BLaER1 (cell line): ENCODE data around the gene ZNF454.

ENCODE experiments used
- H3K27ac ChIP-seq: shearing (Covaris generic); formaldehyde crosslinking; 2 replicates; pipeline ENCODE4 v1.8.1; 2022
- H3K27me3 ChIP-seq: shearing (Covaris generic); formaldehyde crosslinking; 2 replicates; pipeline ENCODE4 v1.8.1; 2022
- H3K36me3 ChIP-seq: shearing (Covaris generic); formaldehyde crosslinking; 2 replicates; pipeline ENCODE4 v1.8.1; 2022
- H3K4me1 ChIP-seq: shearing (Covaris generic); formaldehyde crosslinking; 2 replicates; pipeline ENCODE4 v1.8.1; 2022
- H3K4me2 ChIP-seq: shearing (Covaris generic); formaldehyde crosslinking; 2 replicates; pipeline ENCODE4 v1.8.1; 2022
- H3K4me3 ChIP-seq: shearing (Covaris generic); formaldehyde crosslinking; 2 replicates; pipeline ENCODE4 v1.8.1; 2022
- H3K9ac ChIP-seq: shearing (Covaris generic); formaldehyde crosslinking; 2 replicates; pipeline ENCODE4 v1.8.1; 2022
- H3K9me3 ChIP-seq: shearing (Covaris generic); formaldehyde crosslinking; 2 replicates; pipeline ENCODE4 v1.8.1; 2022
- H4K20me1 ChIP-seq: shearing (Covaris generic); formaldehyde crosslinking; 2 replicates; pipeline ENCODE4 v1.8.1; 2022
- Cebpa-rat ChIP-seq: shearing (Covaris generic); IDR thresholded peaks from 2 replicates; pipeline ENCODE4 v1.8.1; 2022

The ZNF454 gene

GRCh38 chr5:178940569-178941360 is at the start of gene ZNF454:
ZNF454 (plus strand) TSS chr5:178941198; CDS start chr5:178942792, 1,594 bp downstream.
- Histone ChIP-seq H3K9me3 (peaks cover 100% of the 10 kb centered on the region), H3K4me2 (no peak within 1 kb of the TSS), H3K27me3 (no peaks in the 10 kb centered on the region), H3K27ac (no peak within 1 kb of the TSS), H3K4me1 (no peaks in the 10 kb centered on the region), H3K9ac (no peak within 1 kb of the TSS), H3K4me3 (peak within 1 kb of the TSS; percentile 18; the same call in 1 of the 2 replicates), H4K20me1 (no peaks in the 10 kb centered on the region), H3K36me3 (peaks cover 14% of the 10 kb centered on the region; the same call in 1 of the 2 replicates)
- no peak for TF ChIP-seq Cebpa-rat

GRCh38 chr5:178895615-178896571 is 45.1 kb upstream of the ZNF454 start, which contains the start of gene ZFP2:
ZFP2 (plus strand) TSS chr5:178895913; CDS start chr5:178931314, 35,401 bp downstream.
- Histone ChIP-seq H3K36me3 (peaks cover 34% of the 10 kb centered on the region), H3K9ac (peak within 1 kb of the TSS; percentile 15; the same call in 1 of the 2 replicates), H3K27ac (no peak within 1 kb of the TSS; the same call in 1 of the 2 replicates), H3K9me3 (peaks cover 92% of the 10 kb centered on the region), H3K4me1 (peaks cover 2% of the 10 kb centered on the region), H3K4me3 (peak within 1 kb of the TSS; percentile 66), H3K4me2 (peak within 1 kb of the TSS; percentile 39), H4K20me1 (no peaks in the 10 kb centered on the region), H3K27me3 (peaks cover 23% of the 10 kb centered on the region)
- no peak for TF ChIP-seq Cebpa-rat

- H3K4me2 ChIP-seq: no peak overlapping the region
- H3K36me3 ChIP-seq: peaks cover 32% of the 10 kb centered on the region
- no peak overlapping the region for H3K27ac ChIP-seq
- peaks cover 9% of the 10 kb centered on the region for H3K4me1 ChIP-seq
- peaks cover 23% of the 10 kb centered on the region for H3K27me3 ChIP-seq
- H3K9ac ChIP-seq: no peak overlapping the region
- no peak overlapping the region for H3K4me3 ChIP-seq
- H3K9me3 ChIP-seq: peaks cover 91% of the 10 kb centered on the region
- no peaks in the 10 kb centered on the region for H4K20me1 ChIP-seq
- TF ChIP-seq Cebpa-rat: no peak
Measured at GRCh38 chr5:178899289-178899688, 41.7 kb upstream of the ZNF454 start.

GRCh38 chr5:178902849-178903248 is 38.1 kb upstream of the ZNF454 start:
- H4K20me1 ChIP-seq: no peaks in the 10 kb centered on the region
- peaks cover 9% of the 10 kb centered on the region for H3K4me1 ChIP-seq
- TF ChIP-seq Cebpa-rat: no peak
- H3K9ac ChIP-seq: no peak overlapping the region
- no peak overlapping the region for H3K4me3 ChIP-seq
- H3K27ac ChIP-seq: no peak overlapping the region
- no peaks in the 10 kb centered on the region for H3K27me3 ChIP-seq
- H3K36me3 ChIP-seq: peaks cover 36% of the 10 kb centered on the region
- H3K4me2 ChIP-seq: no peak overlapping the region
- H3K9me3 ChIP-seq: peaks cover 91% of the 10 kb centered on the region

GRCh38 chr5:178931846-178932760 is 8.9 kb upstream of the ZNF454 start:
- Histone ChIP-seq H3K4me3 (0 out of 2 replicates have a peak overlapping the region, but pooled peaks have one; percentile 16), H4K20me1 (no peaks in the 10 kb centered on the region), H3K9ac (no peak overlapping the region), H3K4me2 (no peak overlapping the region), H3K27me3 (no peaks in the 10 kb centered on the region), H3K36me3 (peaks cover 70% of the 10 kb centered on the region), H3K4me1 (no peaks in the 10 kb centered on the region), H3K27ac (no peak overlapping the region), H3K9me3 (peaks cover 100% of the 10 kb centered on the region)
- TF ChIP-seq Cebpa-rat: no peak

- no peaks in the 10 kb centered on the region for H3K27me3 ChIP-seq
- H3K9me3 ChIP-seq: peaks cover 100% of the 10 kb centered on the region
- no peaks in the 10 kb centered on the region for H3K4me1 ChIP-seq
- H3K36me3 ChIP-seq: peaks cover 14% of the 10 kb centered on the region; the same call in 1 of the 2 replicates
- H3K4me2 ChIP-seq: no peak overlapping the region
- no peak for TF ChIP-seq Cebpa-rat
- H3K27ac ChIP-seq: no peak overlapping the region
- H3K4me3 ChIP-seq: peak overlapping the region; percentile 18; the same call in 1 of the 2 replicates
- no peak overlapping the region for H3K9ac ChIP-seq
- no peaks in the 10 kb centered on the region for H4K20me1 ChIP-seq
Measured at GRCh38 chr5:178941361-178941760, 363 bp downstream of the ZNF454 start.

- peaks cover 100% of the 10 kb centered on the region for H3K9me3 ChIP-seq
- no peaks in the 10 kb centered on the region for H4K20me1 ChIP-seq
- TF ChIP-seq Cebpa-rat: no peak
- H3K4me1 ChIP-seq: no peaks in the 10 kb centered on the region
- no peak overlapping the region for H3K4me3 ChIP-seq
- no peaks in the 10 kb centered on the region; the same call in 1 of the 2 replicates for H3K36me3 ChIP-seq
- no peaks in the 10 kb centered on the region for H3K27me3 ChIP-seq
- H3K4me2 ChIP-seq: no peak overlapping the region
- H3K9ac ChIP-seq: no peak overlapping the region
- no peak overlapping the region for H3K27ac ChIP-seq
Measured at GRCh38 chr5:178965465-178966055, 24.6 kb downstream of the ZNF454 start.

- Histone ChIP-seq H3K4me3 (no peak overlapping the region), H3K27ac (no peak overlapping the region), H3K27me3 (no peaks in the 10 kb centered on the region), H3K4me2 (no peak overlapping the region), H3K36me3 (no peaks in the 10 kb centered on the region), H3K9ac (no peak overlapping the region), H3K4me1 (no peaks in the 10 kb centered on the region), H4K20me1 (no peaks in the 10 kb centered on the region), H3K9me3 (peaks cover 99% of the 10 kb centered on the region)
- no peak for TF ChIP-seq Cebpa-rat
Measured at GRCh38 chr5:178981381-178981780, 40.4 kb downstream of the ZNF454 start.
